Measurements from ENCODE around the gene NOS1AP.
A peak's percentile ranks its signal among the peaks of the same experiment; 100 is the strongest.

Gene NOS1AP

DNA sequence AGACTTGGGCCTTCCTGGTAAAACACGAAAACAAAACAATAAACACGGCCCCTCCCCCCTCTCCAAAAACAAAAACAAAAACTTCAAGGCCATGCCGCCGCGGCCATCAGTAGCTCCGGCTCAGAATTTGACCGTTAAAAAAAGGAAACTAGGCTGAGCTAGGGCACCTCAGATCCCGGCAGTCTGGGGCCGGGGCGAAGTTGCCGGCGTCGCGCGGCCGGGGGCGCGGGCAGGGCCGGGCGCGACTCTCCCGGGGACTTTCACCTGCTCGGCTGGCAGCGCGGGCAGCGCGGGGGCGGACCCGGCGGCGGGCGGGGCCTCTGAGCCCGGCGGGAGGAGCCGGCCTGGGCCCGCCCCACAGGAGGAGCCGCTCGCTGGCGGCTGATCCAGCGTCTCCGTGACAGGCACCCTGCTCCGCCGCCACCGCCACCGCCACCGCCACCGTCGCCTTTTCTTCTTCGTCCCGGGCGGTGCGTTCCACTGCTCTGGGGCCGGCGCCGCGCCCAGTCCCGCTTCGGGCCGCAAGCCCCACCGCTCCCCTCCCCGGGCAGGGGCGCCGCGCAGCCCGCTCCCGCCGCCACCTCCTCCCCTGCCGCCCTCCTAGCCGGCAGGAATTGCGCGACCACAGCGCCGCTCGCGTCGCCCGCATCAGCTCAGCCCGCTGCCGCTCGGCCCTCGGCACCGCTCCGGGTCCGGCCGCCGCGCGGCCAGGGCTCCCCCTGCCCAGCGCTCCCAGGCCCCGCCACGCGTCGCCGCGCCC is at the start of gene NOS1AP:
Gene NOS1AP (plus strand): TSS at position 358 of the 760 bp plus-strand sequence. CDS start 487 bp downstream, outside the sequence.
- Histone ChIP-seq H3K27ac (ENCODE audit: low read depth, low read length) (peak within 1 kb of the TSS; percentile 63), H3K4me3 (ENCODE audit: low read length) (peak within 1 kb of the TSS; percentile 87), H3K36me3 (ENCODE audit: control insufficient read depth, insufficient read depth, low read length) (no peaks in the 10 kb centered on the region), H3K27me3 (ENCODE audit: control insufficient read depth, insufficient read depth, low read length) (peaks cover 5% of the 10 kb centered on the region), H3K9ac (ENCODE audit: low read length) (peak within 1 kb of the TSS; percentile 38), H3K4me1 (ENCODE audit: control insufficient read depth, insufficient read depth, low read length) (no peaks in the 10 kb centered on the region)

DNA sequence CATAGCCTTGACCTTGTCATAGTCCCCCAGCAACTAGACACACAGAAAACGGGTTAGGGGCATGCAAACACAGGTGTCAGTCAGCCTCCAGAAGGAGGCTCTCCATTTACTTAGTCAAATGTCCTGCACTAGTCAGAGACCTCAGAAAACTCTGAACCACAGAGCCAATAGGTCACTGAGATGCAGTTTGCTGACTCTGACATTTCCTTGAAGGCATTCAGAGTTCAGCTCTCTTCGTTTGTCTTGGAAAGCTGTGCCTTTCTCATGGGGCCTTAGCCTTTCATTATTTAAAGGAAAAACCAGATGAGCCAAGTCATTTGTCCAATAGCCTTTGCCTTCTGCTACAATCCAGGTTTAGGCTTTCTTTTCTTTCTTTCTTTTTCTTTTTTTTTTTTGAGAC is 49.3 kb upstream of the NOS1AP start:
- no peaks in the 10 kb centered on the region for H3K36me3 ChIP-seq (ENCODE audit: control insufficient read depth, insufficient read depth, low read length)
- no peak overlapping the region for H3K27ac ChIP-seq (ENCODE audit: low read depth, low read length)
- no peak overlapping the region for H3K9ac ChIP-seq (ENCODE audit: low read length)
- no peaks in the 10 kb centered on the region for H3K27me3 ChIP-seq (ENCODE audit: control insufficient read depth, insufficient read depth, low read length)
- peaks cover 14% of the 10 kb centered on the region for H3K4me1 ChIP-seq (ENCODE audit: control insufficient read depth, insufficient read depth, low read length)
- H3K4me3 ChIP-seq (ENCODE audit: low read length), result no peak overlapping the region

DNA sequence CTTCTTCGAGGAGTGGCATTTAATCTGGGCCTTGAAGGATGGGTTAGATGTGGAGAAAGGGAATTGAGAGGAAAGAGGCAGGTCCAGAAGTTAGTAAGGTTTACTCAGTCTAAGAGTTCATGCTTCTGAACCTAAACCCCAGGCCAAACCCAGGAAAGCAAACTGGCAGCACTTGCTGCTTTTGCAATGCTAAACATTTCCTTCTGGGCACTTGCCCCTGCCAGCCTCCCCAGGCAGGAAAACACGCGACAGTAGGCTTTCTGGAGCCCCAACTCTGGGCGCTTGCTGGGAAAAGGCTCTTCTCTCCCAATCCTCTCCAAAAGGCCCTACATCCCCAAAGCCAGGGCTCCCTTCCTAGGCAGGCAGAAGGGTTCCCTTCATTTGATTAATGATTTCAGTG is 48.4 kb upstream of the NOS1AP start:
- no peak overlapping the region for H3K9ac ChIP-seq (ENCODE audit: low read length)
- H3K27me3 ChIP-seq (ENCODE audit: control insufficient read depth, insufficient read depth, low read length), result no peaks in the 10 kb centered on the region
- H3K36me3 ChIP-seq (ENCODE audit: control insufficient read depth, insufficient read depth, low read length), result no peaks in the 10 kb centered on the region
- peak overlapping the region; percentile 87 for H3K27ac ChIP-seq (ENCODE audit: low read depth, low read length)
- peak overlapping the region; percentile 38 for H3K4me3 ChIP-seq (ENCODE audit: low read length)
- peaks cover 14% of the 10 kb centered on the region for H3K4me1 ChIP-seq (ENCODE audit: control insufficient read depth, insufficient read depth, low read length)

- Histone ChIP-seq H3K4me3 (ENCODE audit: low read length) (peak overlapping the region; percentile 88), H3K4me1 (ENCODE audit: control insufficient read depth, insufficient read depth, low read length) (peaks cover 14% of the 10 kb centered on the region), H3K27ac (ENCODE audit: low read depth, low read length) (peak overlapping the region; percentile 83), H3K9ac (ENCODE audit: low read length) (no peak overlapping the region), H3K27me3 (ENCODE audit: control insufficient read depth, insufficient read depth, low read length) (no peaks in the 10 kb centered on the region), H3K36me3 (ENCODE audit: control insufficient read depth, insufficient read depth, low read length) (no peaks in the 10 kb centered on the region)
Observed at GRCh38 chr1:162022626-162023025, 46.9 kb upstream of the NOS1AP start.

DNA sequence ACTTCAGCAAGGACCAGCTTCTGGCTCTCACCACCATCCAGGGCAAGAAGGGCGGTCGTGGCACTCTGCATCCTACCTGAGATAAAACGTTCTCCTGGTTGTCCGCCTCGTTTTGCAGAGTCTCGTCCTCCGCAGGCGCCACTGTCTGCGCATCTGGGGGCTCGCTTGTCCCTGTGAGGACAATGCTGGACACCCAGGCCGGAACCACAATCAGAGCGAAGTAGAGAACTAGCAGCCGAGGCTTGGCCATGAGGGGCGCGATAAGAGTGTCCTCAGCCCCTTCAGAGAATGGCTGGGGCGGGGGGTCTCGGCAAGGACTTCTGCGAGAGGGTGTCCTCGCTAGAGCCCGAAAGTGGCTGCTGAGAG is 46.3 kb upstream of the NOS1AP start:
- H3K4me1 ChIP-seq (ENCODE audit: control insufficient read depth, insufficient read depth, low read length), result peaks cover 14% of the 10 kb centered on the region
- peak overlapping the region; percentile 88 for H3K4me3 ChIP-seq (ENCODE audit: low read length)
- H3K27ac ChIP-seq (ENCODE audit: low read depth, low read length), result peak overlapping the region; percentile 83
- H3K36me3 ChIP-seq (ENCODE audit: control insufficient read depth, insufficient read depth, low read length), result no peaks in the 10 kb centered on the region
- peak overlapping the region; percentile 34 for H3K9ac ChIP-seq (ENCODE audit: low read length)
- no peaks in the 10 kb centered on the region for H3K27me3 ChIP-seq (ENCODE audit: control insufficient read depth, insufficient read depth, low read length)

- Histone ChIP-seq H3K27me3 (ENCODE audit: control insufficient read depth, insufficient read depth, low read length) (no peaks in the 10 kb centered on the region), H3K36me3 (ENCODE audit: control insufficient read depth, insufficient read depth, low read length) (no peaks in the 10 kb centered on the region), H3K27ac (ENCODE audit: low read depth, low read length) (peak within 1 kb of the TSS; percentile 83), H3K9ac (ENCODE audit: low read length) (peak within 1 kb of the TSS; percentile 34), H3K4me3 (ENCODE audit: low read length) (peak within 1 kb of the TSS; percentile 88), H3K4me1 (ENCODE audit: control insufficient read depth, insufficient read depth, low read length) (peaks cover 14% of the 10 kb centered on the region)
Observed at GRCh38 chr1:162023547-162024501, 45.7 kb upstream of the NOS1AP start, which contains the start of gene OLFML2B. Gene OLFML2B (minus strand): TSS chr1:162023869. CDS start chr1:162023430, 439 bp downstream.

DNA sequence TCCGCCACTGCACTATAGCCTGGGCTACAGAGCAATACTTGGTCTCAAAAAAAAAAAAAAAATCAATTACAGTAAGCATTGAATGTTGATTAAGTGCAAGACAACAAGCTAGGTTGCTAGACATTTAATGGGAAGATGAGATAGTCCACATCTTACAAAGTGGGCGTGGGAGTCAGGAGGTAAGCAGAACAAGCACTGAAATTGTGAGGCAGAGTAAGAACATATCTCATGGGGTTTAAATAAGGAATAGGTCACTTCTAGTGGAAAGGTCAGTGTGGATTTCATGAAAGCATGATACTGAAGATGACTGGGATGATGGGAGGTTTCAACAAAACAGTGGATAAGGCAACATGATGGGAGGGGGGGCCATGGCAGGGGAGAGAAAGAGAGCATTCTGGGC is 44.0 kb upstream of the NOS1AP start:
- Histone ChIP-seq H3K36me3 (ENCODE audit: control insufficient read depth, insufficient read depth, low read length) (no peaks in the 10 kb centered on the region), H3K27me3 (ENCODE audit: control insufficient read depth, insufficient read depth, low read length) (no peaks in the 10 kb centered on the region), H3K27ac (ENCODE audit: low read depth, low read length) (no peak overlapping the region), H3K4me1 (ENCODE audit: control insufficient read depth, insufficient read depth, low read length) (peaks cover 14% of the 10 kb centered on the region), H3K4me3 (ENCODE audit: low read length) (no peak overlapping the region), H3K9ac (ENCODE audit: low read length) (no peak overlapping the region)

DNA sequence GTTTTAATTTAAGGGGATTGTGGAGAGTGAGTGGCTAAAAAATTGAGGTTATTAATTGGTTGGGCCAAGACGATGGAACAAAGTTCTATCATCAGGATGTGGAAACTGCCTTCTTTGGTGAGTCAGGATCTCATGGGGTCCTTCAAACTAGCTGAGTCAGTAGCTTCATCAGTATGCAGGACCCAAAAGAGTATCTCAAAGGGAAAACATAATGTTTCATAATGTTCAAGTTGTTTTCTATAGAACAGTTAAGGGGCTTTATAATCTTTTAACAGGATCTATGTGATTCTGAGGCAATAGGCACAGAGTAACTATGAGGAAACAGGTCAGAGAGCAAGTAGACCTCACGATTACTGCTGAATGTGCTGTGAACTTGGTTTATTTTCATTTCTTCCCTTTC is 42.6 kb upstream of the NOS1AP start:
- H3K9ac ChIP-seq (ENCODE audit: low read length), result no peak overlapping the region
- H3K4me1 ChIP-seq (ENCODE audit: control insufficient read depth, insufficient read depth, low read length), result peaks cover 2% of the 10 kb centered on the region
- H3K4me3 ChIP-seq (ENCODE audit: low read length), result no peak overlapping the region
- H3K36me3 ChIP-seq (ENCODE audit: control insufficient read depth, insufficient read depth, low read length), result no peaks in the 10 kb centered on the region
- no peaks in the 10 kb centered on the region for H3K27me3 ChIP-seq (ENCODE audit: control insufficient read depth, insufficient read depth, low read length)
- no peak overlapping the region for H3K27ac ChIP-seq (ENCODE audit: low read depth, low read length)

DNA sequence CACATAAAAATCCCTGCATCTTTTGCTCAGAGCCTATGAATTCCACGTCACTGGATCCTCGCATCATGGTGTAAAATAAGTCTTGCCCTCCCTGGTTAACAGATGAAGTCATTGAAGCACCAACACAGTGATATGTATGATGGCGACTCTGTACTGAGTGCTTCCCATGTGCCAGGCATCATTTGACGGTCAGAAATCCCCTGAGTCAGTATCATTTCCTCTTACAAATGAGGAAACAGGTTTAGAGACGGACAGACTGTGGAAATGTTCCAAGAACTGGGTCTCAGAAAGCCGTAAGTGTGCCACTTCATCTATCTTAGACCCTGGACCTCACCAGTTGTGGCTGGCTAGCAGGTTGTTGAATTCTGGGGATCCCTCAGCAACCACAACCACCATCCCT is 40.8 kb upstream of the NOS1AP start:
- H3K4me1 ChIP-seq (ENCODE audit: control insufficient read depth, insufficient read depth, low read length), result no peaks in the 10 kb centered on the region
- H3K9ac ChIP-seq (ENCODE audit: low read length), result no peak overlapping the region
- H3K27me3 ChIP-seq (ENCODE audit: control insufficient read depth, insufficient read depth, low read length), result no peaks in the 10 kb centered on the region
- H3K4me3 ChIP-seq (ENCODE audit: low read length), result no peak overlapping the region
- no peaks in the 10 kb centered on the region for H3K36me3 ChIP-seq (ENCODE audit: control insufficient read depth, insufficient read depth, low read length)
- no peak overlapping the region for H3K27ac ChIP-seq (ENCODE audit: low read depth, low read length)

DNA sequence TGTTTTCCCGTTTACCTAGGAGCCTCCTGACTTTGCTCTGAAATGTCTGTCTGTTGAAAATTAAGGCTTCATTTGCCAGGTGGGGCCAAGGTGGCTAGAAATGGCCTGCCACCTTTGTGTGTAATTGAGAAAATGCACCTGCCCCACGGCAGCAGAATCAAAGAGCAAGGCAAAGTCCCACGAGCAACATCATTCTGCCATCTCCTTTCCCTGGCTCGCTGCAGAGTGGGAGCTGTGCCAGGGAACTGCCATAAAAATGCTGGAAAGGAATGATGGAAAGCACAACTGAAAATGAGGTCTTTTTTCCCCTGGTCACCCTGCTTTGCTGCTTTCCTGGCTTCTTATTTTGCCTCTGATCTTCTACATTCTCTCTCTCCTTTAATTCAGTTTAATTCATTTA is 40.3 kb upstream of the NOS1AP start:
- Histone ChIP-seq H3K36me3 (ENCODE audit: control insufficient read depth, insufficient read depth, low read length) (no peaks in the 10 kb centered on the region), H3K4me3 (ENCODE audit: low read length) (no peak overlapping the region), H3K27ac (ENCODE audit: low read depth, low read length) (no peak overlapping the region), H3K27me3 (ENCODE audit: control insufficient read depth, insufficient read depth, low read length) (no peaks in the 10 kb centered on the region), H3K9ac (ENCODE audit: low read length) (no peak overlapping the region), H3K4me1 (ENCODE audit: control insufficient read depth, insufficient read depth, low read length) (no peaks in the 10 kb centered on the region)

- Histone ChIP-seq H3K9ac (ENCODE audit: low read length) (no peak overlapping the region), H3K4me3 (ENCODE audit: low read length) (no peak overlapping the region), H3K27ac (ENCODE audit: low read depth, low read length) (no peak overlapping the region), H3K4me1 (ENCODE audit: control insufficient read depth, insufficient read depth, low read length) (no peaks in the 10 kb centered on the region), H3K36me3 (ENCODE audit: control insufficient read depth, insufficient read depth, low read length) (no peaks in the 10 kb centered on the region), H3K27me3 (ENCODE audit: control insufficient read depth, insufficient read depth, low read length) (no peaks in the 10 kb centered on the region)
Observed at GRCh38 chr1:162030759-162031280, 38.7 kb upstream of the NOS1AP start.

- H3K4me3 ChIP-seq (ENCODE audit: low read length), result no peak overlapping the region
- H3K9ac ChIP-seq (ENCODE audit: low read length), result no peak overlapping the region
- H3K27ac ChIP-seq (ENCODE audit: low read depth, low read length), result peak overlapping the region; percentile 12
- no peaks in the 10 kb centered on the region for H3K36me3 ChIP-seq (ENCODE audit: control insufficient read depth, insufficient read depth, low read length)
- no peaks in the 10 kb centered on the region for H3K27me3 ChIP-seq (ENCODE audit: control insufficient read depth, insufficient read depth, low read length)
- H3K4me1 ChIP-seq (ENCODE audit: control insufficient read depth, insufficient read depth, low read length), result no peaks in the 10 kb centered on the region
Observed at GRCh38 chr1:162033428-162033827, 36.1 kb upstream of the NOS1AP start.

Measured in rectal smooth muscle tissue (tissue), 1 donor.